ENCODE data around the gene PPFIA2.
"Not testable (repeated sequence)": the region's sequence is repeated elsewhere in the genome, so short reads cannot be mapped to it uniquely, and the experiment has no call there.

The PPFIA2 gene

DNA sequence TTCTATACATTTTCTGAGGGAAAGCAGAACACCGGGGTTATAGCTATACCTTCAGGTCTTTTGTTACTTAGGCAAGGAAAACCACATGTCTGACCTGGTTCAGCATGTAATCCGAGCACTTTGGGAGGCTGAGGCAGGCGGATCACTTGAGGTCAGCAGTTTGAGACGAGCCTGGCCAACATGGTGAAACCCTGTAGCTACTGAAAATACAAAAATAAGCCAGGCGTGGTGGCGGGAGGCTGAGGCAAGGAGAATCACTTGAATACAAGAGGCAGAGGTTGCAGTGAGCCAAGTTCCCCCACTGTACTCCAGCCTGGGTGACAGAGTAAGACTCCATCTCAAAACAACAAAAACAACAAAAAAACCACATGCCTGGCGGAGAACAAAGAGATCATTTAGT lies 503.7 kb downstream of the PPFIA2 start:
- DNase-seq: no peak

GRCh38 chr12:81253360-81253759 lies 505.8 kb downstream of the PPFIA2 start:
- no peak for DNase-seq

DNA sequence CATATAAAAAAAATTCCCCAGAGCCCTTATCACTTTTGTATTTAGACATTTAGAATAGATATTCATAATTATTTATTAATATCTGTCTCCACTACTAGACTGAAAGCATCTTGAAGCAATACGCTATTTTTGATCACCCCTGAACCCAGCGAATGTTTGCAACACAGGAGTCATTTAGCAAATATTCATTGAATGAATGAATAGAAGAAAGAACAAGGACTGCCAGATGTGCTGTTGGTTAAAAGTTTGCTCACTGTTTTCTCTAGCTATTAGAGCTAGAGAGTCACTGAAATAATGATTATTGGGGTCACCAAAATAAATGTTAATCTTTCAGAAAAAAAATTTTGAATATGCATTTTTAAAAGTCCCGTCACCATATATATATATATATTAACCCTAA lies 506.9 kb downstream of the PPFIA2 start:
- DNase-seq: no peak

DNA sequence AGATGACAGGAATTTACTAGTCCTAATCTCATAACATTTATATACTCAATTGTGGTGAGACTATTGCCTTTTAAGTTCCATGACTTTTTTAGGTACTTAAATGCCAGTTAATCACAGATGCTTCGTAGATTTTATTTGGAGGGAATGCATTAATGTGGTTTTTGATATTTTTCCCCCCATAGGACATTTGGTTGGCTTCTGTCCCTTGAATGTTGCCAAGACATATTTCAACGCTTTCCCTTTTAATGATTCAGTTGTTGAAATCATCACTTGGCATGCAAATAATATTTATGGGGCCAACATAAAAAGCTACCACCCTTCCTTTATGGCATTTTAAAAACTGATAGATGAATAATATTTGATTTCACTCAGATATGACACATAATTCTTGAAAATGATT lies 509.2 kb downstream of the PPFIA2 start:
- DNase-seq: no peak

DNA sequence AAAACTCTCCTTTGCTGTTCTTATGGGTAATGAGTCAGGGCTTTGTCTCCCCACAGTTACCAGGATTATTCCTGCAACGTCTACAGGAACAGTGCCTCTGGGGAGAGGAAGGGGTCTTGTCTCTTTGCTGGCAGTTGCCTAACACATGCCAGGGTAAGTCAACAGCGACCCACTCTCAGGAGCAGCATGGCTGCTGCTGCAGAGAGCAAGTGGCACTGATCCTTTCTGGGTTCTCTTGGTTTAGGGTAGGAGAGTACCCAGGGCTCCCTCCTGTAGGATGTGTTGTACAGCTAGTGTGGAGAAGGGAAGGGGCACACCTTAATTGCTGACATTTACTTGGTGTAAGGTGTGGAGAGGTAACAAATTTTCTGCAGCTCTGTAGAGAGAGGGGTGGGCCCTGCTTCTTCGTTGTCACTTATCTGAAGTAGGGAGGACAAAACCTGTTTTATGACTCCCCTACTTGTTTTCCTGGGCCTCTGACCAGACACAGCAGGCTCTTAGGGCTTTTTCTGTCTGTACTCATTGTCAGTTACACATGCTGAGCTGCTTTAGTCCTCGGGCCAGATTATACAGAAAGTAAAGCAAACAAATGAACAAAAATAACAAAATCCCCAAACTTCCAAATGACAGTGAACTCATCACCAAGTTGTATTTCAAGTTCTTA lies 513.1 kb downstream of the PPFIA2 start:
- no peak for DNase-seq

GRCh38 chr12:81245458-81245857 lies 513.7 kb downstream of the PPFIA2 start:
- no peak for DNase-seq

GRCh38 chr12:81231574-81232368 lies 527.4 kb downstream of the PPFIA2 start:
- DNase-seq: no peak

DNA sequence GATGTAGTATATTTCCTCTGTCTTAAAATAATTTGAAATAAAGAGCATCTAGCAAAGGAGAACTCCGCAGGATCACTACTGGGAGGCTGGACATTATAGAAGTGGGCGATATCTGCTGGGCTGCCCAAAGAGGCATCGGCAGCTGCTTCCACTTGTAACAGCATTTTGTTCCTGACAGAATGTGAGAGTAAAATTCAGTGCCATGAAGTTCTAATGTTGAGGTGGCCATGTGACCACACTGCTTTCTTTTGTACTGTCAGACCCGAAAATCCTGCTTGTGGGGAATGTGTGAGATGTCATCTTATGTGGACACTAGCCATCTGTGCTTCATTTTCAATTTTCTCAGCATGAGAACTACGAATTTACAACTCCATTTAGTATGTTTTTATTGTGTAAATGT lies 529.4 kb downstream of the PPFIA2 start:
- no peak for DNase-seq

- no peak for DNase-seq
These were observed 534.5 kb downstream of the PPFIA2 start for GRCh38 chr12:81224626-81225025.

GRCh38 chr12:81222846-81223592 lies 536.1 kb downstream of the PPFIA2 start:
- no peak for DNase-seq

- no peak for DNase-seq
These were observed 537.5 kb downstream of the PPFIA2 start for GRCh38 chr12:81221681-81222080.

GRCh38 chr12:81216739-81217138 lies 542.4 kb downstream of the PPFIA2 start:
- DNase-seq: no peak

DNA sequence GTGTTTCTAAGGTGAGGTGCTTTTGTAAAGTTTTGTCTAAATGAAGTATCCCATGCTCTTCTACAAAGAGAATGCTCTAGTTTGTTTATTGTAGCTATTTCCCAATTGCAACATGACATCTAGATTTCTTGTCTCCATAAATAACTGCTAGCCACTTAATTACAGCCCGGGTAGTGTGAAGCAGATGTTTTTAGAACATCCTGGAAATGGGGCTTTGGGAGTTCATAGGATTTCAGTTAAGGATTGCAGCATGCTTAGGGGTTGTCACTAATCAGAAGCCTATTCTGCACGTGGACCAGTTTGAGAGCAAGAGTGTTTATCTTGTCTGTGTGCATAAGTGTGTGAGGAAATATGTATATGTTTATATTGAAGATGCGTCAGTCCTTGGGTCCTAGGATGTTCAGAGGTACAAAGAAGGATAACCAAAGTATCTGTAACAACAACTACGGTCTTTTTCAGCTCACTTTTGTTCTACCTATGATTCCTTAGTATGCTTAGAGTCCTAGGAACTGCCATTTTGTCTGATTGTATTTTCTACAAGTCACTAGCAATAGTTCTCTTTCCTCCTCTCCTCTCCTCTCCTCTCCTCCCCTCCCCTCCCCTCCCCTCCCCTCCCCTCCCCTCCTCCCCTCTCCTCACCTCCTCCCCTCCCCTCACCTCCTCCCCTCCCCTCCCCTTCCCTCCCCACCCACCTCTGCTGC lies 546.0 kb downstream of the PPFIA2 start:
- DNase-seq: no peak

GRCh38 chr12:81211306-81211705 lies 547.8 kb downstream of the PPFIA2 start:
- DNase-seq: no peak

DNA sequence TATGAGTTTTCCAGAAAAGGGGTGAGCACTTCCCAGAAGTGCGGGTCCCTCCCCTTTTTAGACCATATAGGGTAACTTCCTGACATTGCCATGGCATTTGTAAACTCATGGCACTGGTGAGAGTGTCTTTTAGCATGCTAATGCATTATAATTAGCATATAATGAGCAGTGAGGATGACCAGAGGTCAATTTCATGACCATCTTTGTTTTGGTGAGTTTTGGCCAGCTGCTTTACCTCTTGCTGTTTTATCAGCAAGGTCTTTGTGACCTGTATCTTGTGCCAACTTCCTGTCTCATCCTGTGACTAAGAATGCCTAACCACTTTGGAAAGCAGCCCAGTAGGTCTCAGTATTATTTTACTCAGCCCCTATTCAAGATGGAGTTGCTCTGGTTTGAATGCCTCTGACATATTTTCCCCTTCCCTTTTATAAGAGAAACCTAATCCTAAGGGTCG lies 549.4 kb downstream of the PPFIA2 start:
- not testable (repeated sequence) for DNase-seq

DNA sequence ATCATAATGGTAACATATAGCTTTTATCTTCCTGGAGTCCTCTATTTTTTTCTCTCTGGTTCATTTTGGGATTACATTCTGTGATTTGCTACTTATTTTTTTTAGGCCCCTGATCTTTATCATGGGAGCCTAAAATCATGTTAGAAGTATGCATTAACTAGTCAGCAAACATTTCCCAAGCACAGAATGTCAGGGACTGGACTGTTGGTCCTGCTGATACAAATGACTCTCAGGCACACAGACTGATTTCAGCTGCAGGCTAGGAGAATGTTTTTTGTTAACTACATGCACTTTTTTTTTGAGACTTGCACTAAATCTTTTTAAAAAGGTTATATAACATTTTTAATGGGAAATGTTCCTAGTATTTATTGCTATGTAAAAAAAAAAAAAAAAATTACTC lies 550.1 kb downstream of the PPFIA2 start:
- no peak for DNase-seq

GRCh38 chr12:81208187-81208911 lies 550.8 kb downstream of the PPFIA2 start:
- DNase-seq: no peak
